OCI-LY7 (cell line): ENCODE measurements around the gene TMEM26.

ENCODE experiments used
- EZH2phosphoT487 ChIP-seq: fragments of 200-600 bp; sonication (generic); IDR thresholded peaks from 2 replicates; pipeline ENCODE4 v1.6.1; 2018; ENCODE audit warnings: low read depth, borderline replicate concordance, mild to moderate bottlenecking, mixed run types, antibody characterized with exemption, low read length, moderate library complexity, mixed read lengths
- TF ChIP-seq, protein P1 (sequence below): fragments of 200-600 bp; sonication (generic); conservative IDR thresholded peaks from 2 replicates; pipeline ENCODE4 v1.5.1; 2014; ENCODE audit warnings: mild to moderate bottlenecking, antibody characterized with exemption, low read length, moderate library complexity, mixed read lengths

DNA sequence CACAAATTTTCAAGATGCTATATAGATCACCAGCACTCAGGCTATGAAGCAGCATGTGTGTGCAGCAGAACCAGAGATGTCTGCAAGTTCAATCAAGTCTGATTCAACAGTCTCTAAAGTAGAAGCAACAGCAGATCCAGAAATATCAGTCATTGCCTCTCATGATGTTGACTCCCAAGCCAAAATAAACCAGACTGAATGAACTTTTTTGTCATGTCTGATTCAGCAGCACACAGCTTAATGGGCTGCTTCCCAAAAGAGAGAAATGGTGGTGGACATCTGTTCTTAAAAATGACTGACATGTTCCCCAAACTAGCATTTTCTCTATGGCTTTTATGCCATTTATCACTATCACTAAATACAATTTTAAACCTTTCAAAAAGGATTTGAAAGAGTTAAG lies 53.8 kb downstream of the TMEM26 start:
- TF ChIP-seq, protein P1, sequence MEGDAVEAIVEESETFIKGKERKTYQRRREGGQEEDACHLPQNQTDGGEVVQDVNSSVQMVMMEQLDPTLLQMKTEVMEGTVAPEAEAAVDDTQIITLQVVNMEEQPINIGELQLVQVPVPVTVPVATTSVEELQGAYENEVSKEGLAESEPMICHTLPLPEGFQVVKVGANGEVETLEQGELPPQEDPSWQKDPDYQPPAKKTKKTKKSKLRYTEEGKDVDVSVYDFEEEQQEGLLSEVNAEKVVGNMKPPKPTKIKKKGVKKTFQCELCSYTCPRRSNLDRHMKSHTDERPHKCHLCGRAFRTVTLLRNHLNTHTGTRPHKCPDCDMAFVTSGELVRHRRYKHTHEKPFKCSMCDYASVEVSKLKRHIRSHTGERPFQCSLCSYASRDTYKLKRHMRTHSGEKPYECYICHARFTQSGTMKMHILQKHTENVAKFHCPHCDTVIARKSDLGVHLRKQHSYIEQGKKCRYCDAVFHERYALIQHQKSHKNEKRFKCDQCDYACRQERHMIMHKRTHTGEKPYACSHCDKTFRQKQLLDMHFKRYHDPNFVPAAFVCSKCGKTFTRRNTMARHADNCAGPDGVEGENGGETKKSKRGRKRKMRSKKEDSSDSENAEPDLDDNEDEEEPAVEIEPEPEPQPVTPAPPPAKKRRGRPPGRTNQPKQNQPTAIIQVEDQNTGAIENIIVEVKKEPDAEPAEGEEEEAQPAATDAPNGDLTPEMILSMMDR = no peak
- no peak for TF ChIP-seq EZH2phosphoT487
